Mucosa of rectum (tissue), 2 donors: ENCODE measurements around the gene CFAP99.

Experiments used
- H3K27ac ChIP-seq, 2 donors: one replicate each; pipeline ENCODE4 v1.7.0; 2013; ENCODE audit warnings: inconsistent platforms in 2 of 2, low read depth in 2 of 2, low read length in 2 of 2
- H3K27me3 ChIP-seq, 2 donors: one replicate each; pipeline ENCODE4 v1.7.0; 2013; ENCODE audit warnings: low read length in 2 of 2; ENCODE audit not compliant: control insufficient read depth in 2 of 2, insufficient read depth in 2 of 2
- H3K36me3 ChIP-seq, 2 donors: one replicate each; pipeline ENCODE4 v1.7.0; 2013; ENCODE audit warnings: low read length in 2 of 2; ENCODE audit not compliant: control insufficient read depth in 2 of 2, insufficient read depth in 2 of 2
- H3K4me1 ChIP-seq, 2 donors: one replicate each; pipeline ENCODE4 v1.7.0; 2013; ENCODE audit warnings: low read length in 2 of 2, mild to moderate bottlenecking in 1 of 2; ENCODE audit not compliant: control insufficient read depth in 2 of 2, insufficient read depth in 2 of 2
- H3K4me3 ChIP-seq, 2 donors: one replicate each; pipeline ENCODE4 v1.7.0; 2013; ENCODE audit warnings: low read length in 2 of 2
- H3K9ac ChIP-seq, 2 donors: one replicate each; pipeline ENCODE4 v1.7.0; 2013; ENCODE audit warnings: low read length in 2 of 2, low read depth in 1 of 2, mild to moderate bottlenecking in 1 of 2
- H3K9me3 ChIP-seq, 2 donors: one replicate each; pipeline ENCODE4 v1.7.0; 2013; ENCODE audit warnings: low read length in 2 of 2; ENCODE audit not compliant: control insufficient read depth in 2 of 2
- donor health status: healthy.
- donor health status: Normal muscosa, but diverticular disease.

CFAP99 gene

GRCh38 chr4:2468456-2469191, 49.9 kb downstream of the CFAP99 start, which contains the start of gene RNF4:
Gene RNF4 (plus strand): TSS chr4:2469106. CDS start chr4:2490494, 21,388 bp downstream.
- no peaks in the 10 kb centered on the region for H3K27me3 ChIP-seq
- peaks cover 11 to 12% of the 10 kb centered on the region in 2 donors for H3K36me3 ChIP-seq
- peaks cover 17 to 21% of the 10 kb centered on the region in 2 donors for H3K4me1 ChIP-seq
- peak within 1 kb of the TSS; percentile 89 to 93 for H3K4me3 ChIP-seq
- H3K9ac ChIP-seq = peak within 1 kb of the TSS; percentile 96 to 98
- H3K9me3 ChIP-seq = no peaks in the 10 kb centered on the region
- peak within 1 kb of the TSS; percentile 94 to 96 for H3K27ac ChIP-seq

- Histone ChIP-seq H3K4me3 (peak overlapping the region; percentile 89 to 93), H3K9me3 (no peaks in the 10 kb centered on the region), H3K9ac (peak overlapping the region; percentile 96 to 98), H3K36me3 (peaks cover 11 to 12% of the 10 kb centered on the region in 2 donors), H3K27ac (peak overlapping the region; percentile 94 to 96), H3K27me3 (no peaks in the 10 kb centered on the region), H3K4me1 (peaks cover 17 to 21% of the 10 kb centered on the region in 2 donors)
Measured at GRCh38 chr4:2469192-2469984, 50.6 kb downstream of the CFAP99 start.

- H3K27me3 ChIP-seq = no peaks in the 10 kb centered on the region
- H3K4me1 ChIP-seq = peaks cover 17 to 21% of the 10 kb centered on the region in 2 donors
- H3K27ac ChIP-seq = no peak overlapping the region
- peak overlapping the region in 1 of 2 donors; percentile 98 for H3K9ac ChIP-seq
- H3K4me3 ChIP-seq = peak overlapping the region; percentile 89 to 93
- H3K36me3 ChIP-seq = peaks cover 11 to 12% of the 10 kb centered on the region in 2 donors
- H3K9me3 ChIP-seq = no peaks in the 10 kb centered on the region
Measured at GRCh38 chr4:2470791-2471190, 52.0 kb downstream of the CFAP99 start.

DNA sequence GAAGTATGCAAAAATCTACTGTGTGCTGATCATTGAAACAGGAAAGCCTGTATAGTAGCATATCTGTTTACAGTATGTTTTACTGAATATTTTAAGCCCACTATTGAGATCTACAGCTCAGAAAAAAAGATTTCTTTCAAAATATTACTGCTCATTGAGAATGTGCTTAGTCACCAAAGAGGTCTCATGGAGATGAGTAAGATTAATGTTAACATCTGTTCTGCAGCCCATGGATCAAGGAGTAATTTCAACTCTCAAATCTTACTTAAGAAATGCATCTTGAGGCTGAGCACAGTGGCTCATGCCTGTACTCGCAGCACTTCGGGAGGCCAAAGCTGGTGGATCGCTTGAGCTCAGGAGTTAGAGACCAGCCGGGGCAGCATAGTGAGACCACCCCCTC, 53.4 kb downstream of the CFAP99 start:
- Histone ChIP-seq H3K9me3 (no peaks in the 10 kb centered on the region), H3K4me1 (peaks cover 17 to 21% of the 10 kb centered on the region in 2 donors), H3K27ac (no peak overlapping the region), H3K9ac (no peak overlapping the region), H3K36me3 (peaks cover 11 to 12% of the 10 kb centered on the region in 2 donors), H3K27me3 (no peaks in the 10 kb centered on the region), H3K4me3 (no peak overlapping the region)

DNA sequence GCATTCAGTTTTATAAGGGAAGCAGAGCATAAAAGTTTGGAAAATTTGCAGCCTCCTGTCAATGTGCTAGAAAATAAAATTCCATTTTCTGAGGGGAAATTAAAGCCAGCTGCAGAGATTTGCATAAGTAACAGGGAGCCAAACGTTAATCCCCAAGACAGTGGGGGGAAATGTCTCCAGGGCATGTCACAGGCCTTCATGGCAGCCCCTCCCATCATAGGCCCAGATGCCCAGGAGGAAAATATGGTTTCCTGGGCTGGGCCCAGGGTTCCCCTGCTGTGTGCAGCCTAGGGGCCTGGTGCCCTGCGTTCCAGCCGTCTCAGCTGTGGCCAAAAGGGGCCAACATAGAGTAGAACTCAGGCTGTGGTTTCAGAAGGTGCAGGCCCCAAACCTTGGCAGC, 59.5 kb downstream of the CFAP99 start:
- H3K4me3 ChIP-seq = no peak overlapping the region
- no peaks in the 10 kb centered on the region for H3K9me3 ChIP-seq
- H3K4me1 ChIP-seq = peaks cover 29 to 44% of the 10 kb centered on the region in 2 donors
- H3K27me3 ChIP-seq = no peaks in the 10 kb centered on the region
- peaks cover 0 to 6% of the 10 kb centered on the region in 2 donors for H3K36me3 ChIP-seq
- no peak overlapping the region for H3K9ac ChIP-seq
- H3K27ac ChIP-seq = no peak overlapping the region

DNA sequence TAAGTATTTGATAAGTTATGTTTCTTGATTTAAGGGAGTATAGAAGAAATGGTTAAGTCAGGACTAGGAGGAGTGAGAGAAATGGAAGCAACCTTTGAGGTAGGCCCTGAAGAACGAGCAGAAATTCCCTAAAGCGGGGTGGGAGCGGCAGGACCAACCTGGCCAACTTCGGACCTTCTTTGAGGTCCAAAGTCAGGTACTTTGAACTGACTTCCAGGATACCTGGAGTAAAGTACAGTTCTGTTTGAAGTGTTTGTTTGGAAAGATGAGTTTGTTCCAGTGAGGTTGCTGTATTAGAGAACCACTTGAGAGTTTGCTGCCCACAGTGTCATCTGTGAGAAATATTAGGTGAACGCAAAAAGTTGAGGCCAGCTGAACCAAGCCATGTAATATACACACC, 61.9 kb downstream of the CFAP99 start:
- no peak overlapping the region for H3K4me3 ChIP-seq
- H3K9ac ChIP-seq = no peak overlapping the region
- no peak overlapping the region for H3K27ac ChIP-seq
- H3K4me1 ChIP-seq = peaks cover 45 to 61% of the 10 kb centered on the region in 2 donors
- H3K36me3 ChIP-seq = peaks cover 0 to 6% of the 10 kb centered on the region in 2 donors
- no peaks in the 10 kb centered on the region for H3K27me3 ChIP-seq
- H3K9me3 ChIP-seq = no peaks in the 10 kb centered on the region

- H3K4me1 ChIP-seq = peaks cover 57 to 71% of the 10 kb centered on the region in 2 donors
- H3K9me3 ChIP-seq = no peaks in the 10 kb centered on the region
- peak overlapping the region; percentile 16 to 23 for H3K27ac ChIP-seq
- peak overlapping the region in 1 of 2 donors; percentile 39 for H3K9ac ChIP-seq
- H3K36me3 ChIP-seq = peaks cover 0 to 6% of the 10 kb centered on the region in 2 donors
- H3K4me3 ChIP-seq = no peak overlapping the region
- H3K27me3 ChIP-seq = no peaks in the 10 kb centered on the region
Measured at GRCh38 chr4:2482192-2482591, 63.4 kb downstream of the CFAP99 start.

GRCh38 chr4:2482693-2483092, 63.9 kb downstream of the CFAP99 start:
- peak overlapping the region; percentile 3 to 16 for H3K27ac ChIP-seq
- H3K27me3 ChIP-seq = no peaks in the 10 kb centered on the region
- H3K36me3 ChIP-seq = peaks cover 0 to 6% of the 10 kb centered on the region in 2 donors
- no peak overlapping the region for H3K9ac ChIP-seq
- H3K4me1 ChIP-seq = peaks cover 58 to 69% of the 10 kb centered on the region in 2 donors
- H3K4me3 ChIP-seq = no peak overlapping the region
- no peaks in the 10 kb centered on the region for H3K9me3 ChIP-seq

DNA sequence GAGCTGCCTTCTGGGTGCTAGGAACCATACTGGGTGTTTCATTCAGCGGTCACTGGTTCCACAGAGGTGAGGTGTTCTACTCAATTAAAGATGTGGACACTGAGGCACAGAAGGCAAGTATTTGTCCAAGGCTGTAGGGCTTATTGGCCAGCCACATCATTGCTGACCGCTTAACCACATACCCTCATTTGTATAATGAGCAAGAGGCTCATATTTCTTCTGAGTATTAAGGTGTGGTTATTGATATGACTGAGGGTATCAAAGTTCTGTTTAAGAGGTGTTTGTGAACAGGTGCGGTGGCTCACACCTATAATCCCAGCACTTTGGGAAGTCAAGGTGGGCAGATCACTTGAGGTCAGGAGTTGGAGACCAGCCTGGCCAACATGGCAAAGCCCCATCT, 64.5 kb downstream of the CFAP99 start:
- no peaks in the 10 kb centered on the region for H3K9me3 ChIP-seq
- peaks cover 59 to 68% of the 10 kb centered on the region in 2 donors for H3K4me1 ChIP-seq
- no peak overlapping the region for H3K4me3 ChIP-seq
- H3K9ac ChIP-seq = no peak overlapping the region
- H3K27ac ChIP-seq = peak overlapping the region in 1 of 2 donors; percentile 53
- peaks cover 0 to 6% of the 10 kb centered on the region in 2 donors for H3K36me3 ChIP-seq
- H3K27me3 ChIP-seq = no peaks in the 10 kb centered on the region

DNA sequence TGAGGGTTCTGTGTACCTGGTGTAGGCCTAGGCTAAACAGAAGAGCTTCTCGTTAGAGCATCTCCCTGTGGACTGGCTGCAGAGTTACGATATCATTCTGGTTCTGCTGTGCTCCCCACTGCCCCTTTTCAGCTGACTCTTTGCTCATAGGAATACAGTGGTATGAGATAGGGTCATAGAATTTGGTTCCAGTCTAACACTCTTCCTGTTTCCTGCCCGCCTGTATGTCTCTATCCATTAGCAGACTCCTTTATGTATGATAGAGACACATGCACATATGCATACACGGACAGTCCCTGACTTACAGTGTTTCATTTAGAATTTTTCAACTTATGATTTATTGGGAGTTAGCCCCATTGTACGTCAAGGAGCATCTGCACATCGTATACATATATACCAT, 65.4 kb downstream of the CFAP99 start:
- Histone ChIP-seq H3K4me1 (peaks cover 54 to 60% of the 10 kb centered on the region in 2 donors), H3K27me3 (no peaks in the 10 kb centered on the region), H3K9ac (no peak overlapping the region), H3K27ac (no peak overlapping the region), H3K9me3 (no peaks in the 10 kb centered on the region), H3K36me3 (peaks cover 0 to 9% of the 10 kb centered on the region in 2 donors), H3K4me3 (no peak overlapping the region)
